Measurements from ENCODE around the gene ZNF497. TPM values are rescaled to one million over a fixed set of nuclear protein-coding genes. Genes with fewer than 3 reads are reported as not detected.

ZNF497 gene
- total and polyA plus RNA-seq, 10 of the 15 experiments (the other 5 are each of a cell fraction or from before 2014, with no cell fraction given), result 0.09 to 0.82 (median 0.28) TPM

DNA sequence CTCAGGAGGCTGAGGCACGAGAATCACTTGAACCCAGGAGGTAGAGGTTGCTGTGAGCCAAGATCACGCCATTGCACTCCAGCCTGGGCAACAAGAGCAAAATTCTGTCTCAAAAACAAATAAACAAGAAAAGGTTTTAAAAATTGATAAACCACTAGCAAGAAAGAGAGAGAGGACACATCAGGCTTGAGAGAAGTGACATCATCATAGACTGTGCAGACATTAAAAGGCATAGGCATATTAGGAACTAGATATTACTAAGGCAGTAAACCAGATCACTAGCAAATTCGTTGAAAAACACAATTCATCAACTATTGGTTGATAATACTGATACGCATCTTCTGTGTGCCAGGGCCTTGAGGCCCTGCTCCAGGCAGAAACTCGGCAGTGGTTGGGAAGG lies 17.0 kb downstream of the ZNF497 start:
- H3K79me2 ChIP-seq (ENCODE audit: control insufficient read depth, insufficient read depth, low read length), result no peaks in the 10 kb centered on the region; the same call in 1 of the 2 replicates
- ChIA-PET POLR2A (interaction anchor here (0.5 to 3.6 kb wide), 3 partner anchors 18 to 429 kb away, joined by 3 to 37 read pairs (median 9); partner anchors contain the start of genes ZNF417 and ZNF497), CTCF (no interaction called here), SMC1A (ENCODE audit: uncharacterized antibody, unreplicated experiment) (no interaction called here), RAD21 (ENCODE audit: unreplicated experiment) (no interaction called here)
- no peaks in the 10 kb centered on the region for H3K9me3 ChIP-seq (replicated peaks; ENCODE audit: control insufficient read depth, insufficient read depth, low read length)
- no peaks in the 10 kb centered on the region; a peak in 1 of 4 replicates for H3K36me3 ChIP-seq (ENCODE audit: control insufficient read depth in 2 of 2, insufficient read depth in 2 of 2, low read length in 1 of 2)
- FAIRE-seq (no peak), ATAC-seq (no peak), DNase-seq (ENCODE audit: low read depth, low spot score) (no peak)
- no TSS peak for BruUV-seq (replicated peaks)
- no peak overlapping the region for H3K27ac ChIP-seq (ENCODE audit: control insufficient read depth, insufficient read depth)
- TF ChIP-seq GATAD2B (conservative IDR thresholded peaks at IDR 0.05; ENCODE audit: low read depth) (no peak), MEF2B (IDR thresholded peaks at IDR 0.05; ENCODE audit: partially characterized antibody, poor library complexity, severe bottlenecking) (no peak), HDAC6 (IDR thresholded peaks at IDR 0.05; ENCODE audit: unreplicated experiment) (no peak), WRNIP1 (IDR thresholded peaks at IDR 0.05; ENCODE audit: borderline replicate concordance, low read depth, low read length) (no peak), CREM (IDR thresholded peaks at IDR 0.05; ENCODE audit: low read depth) (no peak), STAT3 (IDR thresholded peaks at IDR 0.05; ENCODE audit: low read depth, low read length) (no peak), SUZ12 (IDR thresholded peaks at IDR 0.05; ENCODE audit: unreplicated experiment) (no peak), NFXL1 (IDR thresholded peaks at IDR 0.05; ENCODE audit: borderline replicate concordance) (no peak), HDAC2 (IDR thresholded peaks at IDR 0.05) (no peak), SP1 (IDR thresholded peaks at IDR 0.05; ENCODE audit: low read depth, low read length) (no peak), NFIC (IDR thresholded peaks at IDR 0.05; ENCODE audit: low read depth, low read length) (no peak), FOXM1 (IDR thresholded peaks at IDR 0.05; ENCODE audit: low read depth, low read length) (no peak), CEBPB (IDR thresholded peaks at IDR 0.05; ENCODE audit: borderline replicate concordance in 1 of 2, low read depth in 2 of 2, low read length in 2 of 2) (no peak), IKZF1 (conservative IDR thresholded peaks at IDR 0.05) (no peak), E4F1 (IDR thresholded peaks at IDR 0.05; ENCODE audit: borderline replicate concordance, partially characterized antibody) (no peak)
- TF ChIP-seq, protein P1, sequence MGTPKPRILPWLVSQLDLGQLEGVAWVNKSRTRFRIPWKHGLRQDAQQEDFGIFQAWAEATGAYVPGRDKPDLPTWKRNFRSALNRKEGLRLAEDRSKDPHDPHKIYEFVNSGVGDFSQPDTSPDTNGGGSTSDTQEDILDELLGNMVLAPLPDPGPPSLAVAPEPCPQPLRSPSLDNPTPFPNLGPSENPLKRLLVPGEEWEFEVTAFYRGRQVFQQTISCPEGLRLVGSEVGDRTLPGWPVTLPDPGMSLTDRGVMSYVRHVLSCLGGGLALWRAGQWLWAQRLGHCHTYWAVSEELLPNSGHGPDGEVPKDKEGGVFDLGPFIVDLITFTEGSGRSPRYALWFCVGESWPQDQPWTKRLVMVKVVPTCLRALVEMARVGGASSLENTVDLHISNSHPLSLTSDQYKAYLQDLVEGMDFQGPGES (IDR thresholded peaks at IDR 0.05), result no peak
- H3K9ac ChIP-seq (ENCODE audit: control insufficient read depth, insufficient read depth, low read length), result no peak overlapping the region
- no peak overlapping the region for H3K4me2 ChIP-seq (ENCODE audit: control insufficient read depth, insufficient read depth)
- in situ Hi-C loops (cut with MboI) (no loop called here), intact Hi-C loops (cut with micrococcal nuclease; ENCODE audit: unreplicated experiment) (no loop called here)
- no peak overlapping the region for H3K4me3 ChIP-seq
- no peaks in the 10 kb centered on the region for H3K27me3 ChIP-seq (replicated peaks in 1 of 2; ENCODE audit: control insufficient read depth in 2 of 2, insufficient read depth in 2 of 2, low read length in 1 of 2)
- no peak overlapping the region for H2AFZ ChIP-seq (ENCODE audit: control insufficient read depth, low read depth, low read length)
- H4K20me1 ChIP-seq (ENCODE audit: control insufficient read depth, insufficient read depth), result no peaks in the 10 kb centered on the region; the same call in 1 of the 2 replicates
- WGBS (ENCODE audit: insufficient coverage, insufficient replicate concordance, low lambda C conversion rate, missing lambda C conversion rate), result 34% methylated on average over 5 of the region's 5 CpGs
- 0 out of 2 replicates have a peak, but pooled peaks cover 3% of the 10 kb centered on the region for H3K4me1 ChIP-seq (ENCODE audit: control insufficient read depth, insufficient read depth, low read length)

Data from GM12878 (cell line).